ENCODE results near the gene JMJD4. TPM values are rescaled to one million over a fixed set of nuclear protein-coding genes. Genes with fewer than 3 reads are reported as not detected.
A peak's percentile ranks its signal among the peaks of the same experiment; 100 is the strongest.
"Not testable (repeated sequence)": the region's sequence is repeated elsewhere in the genome, so short reads cannot be mapped to it uniquely, and the experiment has no call there.

Gene JMJD4
- polyA plus RNA-seq, 3 donors from 2014 or later: 22.3 to 25.9 (median 25.0) TPM

DNA sequence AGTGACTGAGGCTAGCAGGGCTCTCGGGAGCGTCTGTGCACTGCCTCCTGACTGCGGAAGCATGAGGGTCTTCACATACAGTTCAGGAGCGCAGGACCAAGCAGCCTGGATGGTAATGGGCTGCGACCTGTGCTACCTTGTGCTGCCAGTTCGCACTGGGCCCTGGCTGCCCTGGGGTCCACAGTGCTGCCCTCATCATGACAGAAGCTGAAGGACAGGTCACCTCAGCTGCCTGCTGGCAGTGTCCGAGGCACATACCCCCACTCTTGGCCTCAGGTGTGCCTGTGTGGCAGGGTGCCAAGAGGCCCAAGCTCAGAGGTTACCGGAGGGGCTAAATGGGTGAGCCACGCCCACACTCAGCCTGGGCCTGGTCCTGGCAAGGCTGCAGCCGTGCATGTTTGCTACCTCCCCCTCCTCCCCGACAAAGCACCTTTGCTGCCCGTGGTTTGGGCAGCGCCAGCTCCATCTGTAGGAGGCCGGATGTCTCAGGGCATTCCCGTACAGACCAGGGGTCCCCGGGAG, 4.4 kb downstream of the JMJD4 start:
- peak overlapping the region in 3 of 6 donors; percentile 16 to 56 (median 35) for H3K27ac Mint-ChIP-seq
- peaks cover 25 to 40% of the 10 kb centered on the region in 2 donors for H3K4me1 Mint-ChIP-seq
- peak overlapping the region in 1 of 5 donors; percentile 60 for H3K4me3 Mint-ChIP-seq
- no peak for DNase-seq
- peaks cover 0 to 2% (median 0%) of the 10 kb centered on the region in 6 donors for H3K9me3 Mint-ChIP-seq
- H3K36me3 Mint-ChIP-seq: no peaks in the 10 kb centered on the region
- H3K27me3 Mint-ChIP-seq (ENCODE audit: low read depth in 3 of 3): peaks cover 4 to 12% (median 12%) of the 10 kb centered on the region in 3 donors

- DNase-seq: peak in 1 of 3 donors; percentile 22
- H3K27me3 Mint-ChIP-seq (ENCODE audit: low read depth in 3 of 3): peaks cover 2 to 10% (median 8%) of the 10 kb centered on the region in 3 donors
- H3K4me3 Mint-ChIP-seq: peak overlapping the region; percentile 35 to 60 (median 50)
- peaks cover 24 to 38% of the 10 kb centered on the region in 2 donors for H3K4me1 Mint-ChIP-seq
- peaks cover 0 to 2% (median 0%) of the 10 kb centered on the region in 6 donors for H3K9me3 Mint-ChIP-seq
- H3K27ac Mint-ChIP-seq: peak overlapping the region in 5 of 6 donors; percentile 16 to 60 (median 46)
- H3K36me3 Mint-ChIP-seq: no peaks in the 10 kb centered on the region
These were observed 5.0 kb downstream of the JMJD4 start for GRCh38 chr1:227729881-227730629.

DNA sequence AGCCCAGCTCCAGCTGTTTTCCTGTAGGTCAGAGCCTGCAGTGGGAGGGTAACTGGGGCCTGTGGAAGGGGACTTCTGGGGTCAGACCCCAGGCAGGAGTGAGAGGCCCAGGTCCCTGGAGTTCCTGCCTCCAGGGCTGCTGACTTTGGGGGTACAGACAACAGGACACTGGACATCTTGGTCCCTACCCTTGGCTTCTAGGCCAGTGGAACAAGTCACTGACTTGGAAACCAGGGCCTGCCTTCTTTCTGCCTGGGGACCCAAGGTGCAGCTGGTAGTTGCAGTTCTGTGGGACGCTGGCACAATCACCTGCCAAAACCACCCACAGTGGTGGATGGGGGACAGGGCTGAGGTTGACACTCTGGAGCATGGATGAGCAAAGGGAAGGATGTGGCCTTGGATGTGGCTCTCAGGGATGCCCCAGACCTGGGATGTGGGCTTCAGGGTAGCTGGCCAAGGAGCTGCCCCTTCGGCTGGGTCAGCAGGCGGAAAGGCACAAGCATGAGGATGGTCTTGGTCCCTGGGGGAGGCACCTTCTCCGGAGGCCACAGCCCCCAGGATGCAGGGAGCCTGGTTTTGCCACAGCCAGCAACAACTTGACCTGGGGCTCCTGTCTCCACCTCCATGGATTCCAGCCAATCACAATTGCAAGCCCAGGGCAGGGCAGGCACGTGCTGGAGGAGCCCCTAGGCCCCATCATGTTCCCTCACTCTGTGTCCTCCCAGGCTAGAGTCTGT, 5.8 kb downstream of the JMJD4 start:
- DNase-seq: no peak
- Mint-ChIP-seq H3K4me1 (peaks cover 20 to 34% of the 10 kb centered on the region in 2 donors), H3K4me3 (peak overlapping the region; percentile 76 to 83 (median 80)), H3K27ac (peak overlapping the region in 3 of 6 donors; percentile 31 to 62 (median 46)), H3K36me3 (no peaks in the 10 kb centered on the region), H3K27me3 (ENCODE audit: low read depth in 3 of 3) (peaks cover 1 to 6% (median 6%) of the 10 kb centered on the region in 3 donors), H3K9me3 (peaks cover 0 to 2% (median 0%) of the 10 kb centered on the region in 6 donors)

DNA sequence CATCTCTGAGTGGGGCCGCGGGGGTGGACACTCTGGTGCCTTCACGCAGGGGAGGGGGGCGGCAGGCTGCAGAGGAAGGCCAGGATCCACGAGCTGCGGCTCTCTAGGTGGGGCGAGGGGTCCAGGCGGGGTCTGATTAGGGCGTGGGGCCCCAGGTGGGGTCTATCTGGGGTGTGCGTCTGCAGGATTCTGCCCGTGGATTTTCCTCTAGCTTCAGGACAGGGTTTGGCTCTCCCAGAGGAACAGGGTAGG, 6.3 kb downstream of the JMJD4 start:
- Mint-ChIP-seq H3K9me3 (peaks cover 0 to 4% (median 2%) of the 10 kb centered on the region in 6 donors), H3K27me3 (ENCODE audit: low read depth in 3 of 3) (peaks cover 1 to 6% (median 6%) of the 10 kb centered on the region in 3 donors), H3K4me1 (peaks cover 15 to 31% of the 10 kb centered on the region in 2 donors), H3K27ac (no peak overlapping the region), H3K4me3 (peak overlapping the region; percentile 76 to 83 (median 80)), H3K36me3 (no peaks in the 10 kb centered on the region)
- no peak for DNase-seq

DNA sequence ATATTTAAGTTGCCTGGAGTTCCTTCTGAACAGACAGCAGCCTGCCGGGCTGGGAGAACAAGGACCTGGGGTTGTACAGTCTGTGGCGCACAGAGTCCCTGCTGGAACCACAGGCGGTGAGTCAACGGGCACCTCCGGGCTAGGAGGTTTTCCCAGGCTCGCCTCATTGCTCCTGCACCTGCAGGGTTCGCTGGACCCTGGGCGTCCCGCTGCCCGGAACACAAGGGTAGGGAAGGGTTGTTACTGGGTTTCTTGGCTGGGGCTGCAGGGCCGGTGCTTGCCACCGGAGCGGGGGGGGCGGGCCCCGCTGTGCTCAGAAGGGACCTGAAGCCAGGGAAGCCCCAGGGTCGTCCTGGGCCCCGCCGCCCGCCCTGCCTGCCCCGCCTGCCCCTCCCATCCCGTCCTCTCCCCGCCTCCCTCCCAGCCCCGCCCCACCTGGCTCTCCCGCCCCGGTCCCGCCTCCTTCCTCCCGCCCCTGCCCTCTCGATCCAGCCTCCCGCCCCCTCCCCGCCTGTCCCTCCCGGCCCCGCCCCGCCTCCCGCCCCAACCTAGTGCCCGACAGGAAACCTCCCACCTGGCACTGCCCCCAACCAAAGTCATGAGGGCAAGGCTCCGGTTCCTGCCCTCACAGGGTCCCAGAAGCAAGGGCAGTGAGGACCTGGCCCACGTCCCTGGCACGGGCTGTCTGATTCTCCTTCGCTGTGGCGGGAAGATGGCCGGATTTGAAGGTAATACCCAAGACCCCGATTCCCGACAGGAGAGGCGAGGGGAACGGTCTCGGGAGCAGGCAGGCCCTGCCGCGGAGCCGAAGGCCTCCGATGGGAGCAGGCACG, 6.8 kb downstream of the JMJD4 start:
- peaks cover 1 to 6% (median 6%) of the 10 kb centered on the region in 3 donors for H3K27me3 Mint-ChIP-seq (ENCODE audit: low read depth in 3 of 3)
- peak overlapping the region; percentile 76 to 83 (median 80) for H3K4me3 Mint-ChIP-seq
- peaks cover under 1 to 9% (median 4%) of the 10 kb centered on the region in 6 donors for H3K9me3 Mint-ChIP-seq
- H3K4me1 Mint-ChIP-seq: peaks cover 11 to 26% of the 10 kb centered on the region in 2 donors
- DNase-seq: peak; percentile 26 to 40 (median 38)
- peak overlapping the region in 4 of 6 donors; percentile 40 to 83 (median 68) for H3K27ac Mint-ChIP-seq
- H3K36me3 Mint-ChIP-seq: no peaks in the 10 kb centered on the region

GRCh38 chr1:227726924-227727599, 8.0 kb downstream of the JMJD4 start:
- Mint-ChIP-seq H3K27me3 (ENCODE audit: low read depth in 3 of 3) (peaks cover 1 to 8% (median 8%) of the 10 kb centered on the region in 3 donors), H3K9me3 (peaks cover 8 to 21% (median 14%) of the 10 kb centered on the region in 6 donors), H3K36me3 (peaks cover 0 to 9% (median 0%) of the 10 kb centered on the region in 3 donors), H3K4me3 (peak overlapping the region; percentile 5 to 80 (median 74)), H3K27ac (peak overlapping the region in 1 of 6 donors; percentile 2), H3K4me1 (peaks cover 11 to 20% of the 10 kb centered on the region in 2 donors)
- DNase-seq: no peak

DNA sequence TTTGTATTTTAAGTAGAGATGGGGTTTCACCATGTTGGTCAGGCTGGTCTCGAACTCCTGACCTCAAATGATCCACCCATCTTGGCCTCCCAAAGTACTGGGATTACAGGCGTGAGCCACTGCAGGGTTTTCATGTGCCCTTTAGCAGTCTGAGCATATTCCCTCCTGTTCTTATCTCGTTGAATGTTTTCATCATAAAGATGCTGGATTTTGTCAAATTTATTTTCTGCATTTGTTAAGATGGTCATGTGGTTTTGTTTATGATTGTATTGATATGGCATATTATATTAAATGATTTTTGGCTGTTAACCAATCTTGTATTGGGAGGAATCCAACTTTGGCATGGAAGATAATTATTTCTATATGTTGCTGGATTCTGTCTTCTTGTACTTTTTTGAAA, 8.8 kb downstream of the JMJD4 start:
- peaks cover 11 to 20% of the 10 kb centered on the region in 2 donors for H3K4me1 Mint-ChIP-seq
- peaks cover 0 to 15% (median 0%) of the 10 kb centered on the region in 3 donors for H3K36me3 Mint-ChIP-seq
- peak overlapping the region in 1 of 5 donors; percentile 14 for H3K4me3 Mint-ChIP-seq
- peaks cover 13 to 29% (median 21%) of the 10 kb centered on the region in 6 donors for H3K9me3 Mint-ChIP-seq
- DNase-seq: no peak
- H3K27ac Mint-ChIP-seq: no peak overlapping the region
- H3K27me3 Mint-ChIP-seq (ENCODE audit: low read depth in 3 of 3): peaks cover 1 to 8% (median 8%) of the 10 kb centered on the region in 3 donors

DNA sequence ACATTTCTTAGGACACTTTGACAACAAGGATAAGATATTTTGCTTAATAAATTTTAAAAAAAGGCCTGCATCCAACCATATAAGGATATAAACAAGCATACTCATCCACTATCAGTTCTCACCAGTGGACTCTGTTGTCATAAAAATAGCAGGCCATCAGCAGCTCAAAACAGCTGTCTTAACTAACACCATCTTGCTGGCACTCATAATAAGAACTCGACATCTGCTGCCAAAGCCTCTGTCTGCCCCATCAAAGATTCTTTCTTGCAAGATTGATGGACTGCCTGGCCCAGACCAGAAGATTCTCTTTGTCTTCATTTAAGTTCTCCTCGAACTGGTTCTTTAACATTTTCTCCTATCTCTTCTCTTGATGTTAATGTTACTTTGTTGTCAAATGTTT, 10.1 kb downstream of the JMJD4 start:
- Mint-ChIP-seq H3K4me1 (peaks cover 11 to 18% of the 10 kb centered on the region in 2 donors), H3K36me3 (peaks cover 4 to 20% (median 4%) of the 10 kb centered on the region in 3 donors), H3K4me3 (no peak overlapping the region), H3K27me3 (ENCODE audit: low read depth in 3 of 3) (peaks cover 1 to 11% (median 8%) of the 10 kb centered on the region in 3 donors), H3K27ac (no peak overlapping the region), H3K9me3 (peaks cover 24 to 42% (median 32%) of the 10 kb centered on the region in 6 donors)
- no peak for DNase-seq

- Mint-ChIP-seq H3K27ac (no peak overlapping the region), H3K4me3 (no peak overlapping the region), H3K4me1 (peaks cover 6 to 7% of the 10 kb centered on the region in 2 donors), H3K9me3 (peaks cover 32 to 57% (median 45%) of the 10 kb centered on the region in 6 donors), H3K27me3 (ENCODE audit: low read depth in 3 of 3) (peaks cover 4 to 18% (median 11%) of the 10 kb centered on the region in 3 donors), H3K36me3 (peaks cover 4 to 29% (median 9%) of the 10 kb centered on the region in 3 donors)
- DNase-seq: no peak
These were observed 11.6 kb downstream of the JMJD4 start for GRCh38 chr1:227723474-227723873.

DNA sequence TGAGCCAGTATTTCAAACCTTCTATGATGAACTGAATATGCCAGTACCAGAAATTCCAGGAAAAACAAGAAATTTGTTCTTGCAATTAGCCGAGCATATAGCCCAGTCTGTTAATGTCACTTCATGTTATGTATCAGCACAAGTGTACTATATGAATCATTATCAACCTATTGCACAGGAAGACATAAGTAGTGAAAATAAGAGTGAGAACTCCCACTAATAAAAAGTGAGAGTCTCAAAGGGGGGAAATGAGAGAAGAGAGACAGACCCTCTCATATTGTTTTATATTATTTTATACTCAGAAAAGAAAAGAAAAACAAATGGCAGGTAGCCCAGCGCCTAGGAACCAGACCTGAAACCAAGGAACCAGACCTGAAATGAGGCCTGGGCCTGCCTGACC, 16.2 kb downstream of the JMJD4 start:
- H3K36me3 Mint-ChIP-seq: peaks cover 9 to 36% (median 14%) of the 10 kb centered on the region in 3 donors
- no peaks in the 10 kb centered on the region for H3K4me1 Mint-ChIP-seq
- H3K27me3 Mint-ChIP-seq (ENCODE audit: low read depth in 3 of 3): peaks cover 2 to 21% (median 8%) of the 10 kb centered on the region in 3 donors
- no peak overlapping the region for H3K27ac Mint-ChIP-seq
- DNase-seq: no peak
- H3K4me3 Mint-ChIP-seq: no peak overlapping the region
- peaks cover 55 to 92% (median 71%) of the 10 kb centered on the region in 6 donors for H3K9me3 Mint-ChIP-seq

DNA sequence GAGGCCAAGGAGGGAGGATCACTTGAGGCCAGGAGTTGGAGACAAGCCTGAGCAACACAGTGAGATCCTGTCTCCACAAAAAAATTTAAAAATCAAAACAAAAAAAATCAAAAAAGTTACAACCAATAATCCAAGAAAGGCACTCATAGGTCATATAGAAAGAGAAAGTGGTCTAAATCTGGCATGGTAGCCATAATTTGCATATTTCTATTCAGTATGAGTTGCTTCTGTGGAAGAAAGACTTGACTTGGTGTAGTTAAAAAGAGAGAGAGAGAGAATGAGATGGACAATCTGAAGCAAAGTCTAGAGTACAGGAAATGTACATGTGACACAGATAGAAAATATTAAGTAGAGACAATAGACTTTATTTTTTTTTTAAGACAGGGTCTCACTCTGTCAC, 22.5 kb downstream of the JMJD4 start:
- no peak for DNase-seq
- Mint-ChIP-seq H3K36me3 (peaks cover 0 to 10% (median 10%) of the 10 kb centered on the region in 3 donors), H3K27ac (no peak overlapping the region), H3K27me3 (ENCODE audit: low read depth in 3 of 3) (peaks cover 1 to 11% (median 7%) of the 10 kb centered on the region in 3 donors), H3K4me3 (no peak overlapping the region), H3K4me1 (peaks cover 6 to 7% of the 10 kb centered on the region in 2 donors), H3K9me3 (peaks cover 28 to 62% (median 32%) of the 10 kb centered on the region in 6 donors)

DNA sequence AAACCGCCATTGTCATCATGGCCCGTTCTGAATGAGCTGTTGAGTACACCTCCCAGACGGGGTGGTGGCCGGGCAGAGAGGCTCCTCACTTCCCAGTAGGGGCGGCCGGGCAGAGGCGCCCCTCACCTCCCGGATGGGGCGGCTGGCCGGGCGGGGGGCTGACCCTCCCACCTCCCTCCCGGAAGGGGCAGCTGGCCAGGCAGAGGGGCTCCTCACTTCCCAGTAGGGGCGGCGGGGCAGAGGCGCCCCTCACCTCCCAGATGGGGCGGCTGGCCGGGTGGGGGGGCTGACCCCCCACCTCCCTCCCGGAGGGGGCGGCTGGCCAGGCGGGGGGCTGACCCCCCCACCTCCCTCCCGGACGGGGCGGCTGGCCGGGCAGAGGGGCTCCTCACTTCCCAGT, 24.6 kb downstream of the JMJD4 start:
- not testable (repeated sequence) for DNase-seq; H3K27me3 Mint-ChIP-seq (ENCODE audit: low read depth in 3 of 3)
- H3K9me3 Mint-ChIP-seq: peaks cover 15 to 57% (median 21%) of the 10 kb centered on the region in 6 donors

More for the DNA sequence above, 24.6 kb downstream of the JMJD4 start:
- not testable (repeated sequence) for H3K36me3 Mint-ChIP-seq, H3K4me3 Mint-ChIP-seq, H3K4me1 Mint-ChIP-seq, H3K27ac Mint-ChIP-seq

Measured in immature natural killer cell (primary cell).